Activated naive CD4-positive, alpha-beta T cell treated with anti-CD3 and anti-CD28 coated beads for 36 hours (primary cell): ENCODE data around the gene SEZ6L. TPM values are rescaled to one million over a fixed set of nuclear protein-coding genes. Genes with fewer than 3 reads are reported as not detected.

Experiments used
- CTCF ChIA-PET: fragments of 350-600 bp; sonication (Branson Sonifier 250); formaldehyde crosslinking; loops from one replicate; lab custom pipeline; 2021; ENCODE audit warnings: antibody characterized with exemption; lab: Charles Lee
- DNase-seq: peaks from one replicate; pipeline ENCODE4 v3.0.0-alpha.2; 2020
- H3K27ac Mint-ChIP-seq: one replicate; pipeline ENCODE4 v1.8.0; 2021; ENCODE audit warnings: mild to moderate bottlenecking, mixed read lengths
- H3K27me3 Mint-ChIP-seq: one replicate; pipeline ENCODE4 v1.8.0; 2021; ENCODE audit warnings: low read depth, mixed read lengths
- H3K36me3 Mint-ChIP-seq: one replicate; pipeline ENCODE4 v1.8.0; 2021; ENCODE audit warnings: low read depth, mixed read lengths
- H3K4me1 Mint-ChIP-seq: one replicate; pipeline ENCODE4 v1.8.0; 2021; ENCODE audit warnings: low read depth, mixed read lengths
- H3K4me3 Mint-ChIP-seq: one replicate; pipeline ENCODE4 v1.8.0; 2021; ENCODE audit warnings: mild to moderate bottlenecking, moderate library complexity, mixed read lengths
- H3K9me3 Mint-ChIP-seq: one replicate; pipeline ENCODE4 v1.8.0; 2021; ENCODE audit warnings: mixed read lengths
- intact Hi-C: fragments of 100-400 bp; cut with micrococcal nuclease; formaldehyde crosslinking; loops from one replicate; pipeline ENCODE4 v1.15.1; 2023
- total RNA-seq, 2 experiments: library from RNA; stranded (reverse); gene quantifications; one replicate each; pipeline ENCODE4 v1.2.3, GENCODE V29; 2021

The SEZ6L gene
- total RNA-seq, 2 experiments from 2014 or later: not detected

DNA sequence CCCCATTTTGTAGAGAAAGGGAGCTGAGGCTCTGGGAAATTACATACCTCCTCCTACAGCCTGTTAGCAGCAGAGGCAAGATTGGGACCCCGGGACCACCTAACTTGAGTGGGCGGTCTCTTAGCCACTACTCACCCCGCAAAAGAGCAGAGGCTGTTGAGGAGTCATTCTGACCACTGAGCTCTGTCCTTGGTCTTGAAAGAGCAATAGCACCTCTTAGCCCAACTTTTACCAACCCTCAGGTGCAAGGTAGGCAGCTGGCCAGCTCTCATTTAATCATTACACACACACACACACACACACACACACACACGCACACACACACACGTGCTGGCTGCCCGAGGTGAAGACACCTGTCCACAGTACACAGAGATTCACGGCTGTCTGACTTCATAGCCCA is 144.0 kb downstream of the SEZ6L start:
- Mint-ChIP-seq H3K4me1 (no peaks in the 10 kb centered on the region), H3K27ac (no peak overlapping the region), H3K9me3 (no peaks in the 10 kb centered on the region), H3K36me3 (no peaks in the 10 kb centered on the region), H3K4me3 (no peak overlapping the region), H3K27me3 (peaks cover 5% of the 10 kb centered on the region)
- DNase-seq: no peak
- CTCF ChIA-PET: interaction anchor here (0.5 to 0.6 kb wide), 2 partner anchors 18 to 51 kb away, joined by 3 to 4 read pairs; no protein-coding TSS in a partner anchor
- intact Hi-C loops: no loop called here

DNA sequence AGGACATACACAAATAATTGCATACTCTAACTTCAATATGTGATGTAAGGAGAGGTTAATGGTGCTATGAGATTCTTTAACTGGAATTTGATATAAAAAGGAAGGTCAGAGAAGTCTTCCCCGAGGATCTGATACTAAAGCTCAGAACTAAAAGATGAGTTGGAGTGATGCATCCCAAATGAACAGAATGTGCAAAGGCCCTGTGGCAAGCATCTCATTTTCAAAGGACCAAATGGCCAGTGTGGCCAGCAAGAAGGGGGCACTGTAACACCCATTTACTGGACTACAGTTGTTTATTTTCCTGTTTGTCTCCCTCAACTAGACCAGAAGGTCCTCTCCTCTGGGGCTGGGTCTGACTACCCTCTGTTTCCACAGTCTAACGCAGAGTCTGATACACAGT is 144.9 kb downstream of the SEZ6L start:
- Mint-ChIP-seq H3K9me3 (no peaks in the 10 kb centered on the region), H3K4me3 (no peak overlapping the region), H3K4me1 (no peaks in the 10 kb centered on the region), H3K27ac (no peak overlapping the region), H3K36me3 (no peaks in the 10 kb centered on the region), H3K27me3 (peaks cover 5% of the 10 kb centered on the region)
- intact Hi-C loops: no loop called here
- DNase-seq: no peak
- CTCF ChIA-PET: no interaction called here

DNA sequence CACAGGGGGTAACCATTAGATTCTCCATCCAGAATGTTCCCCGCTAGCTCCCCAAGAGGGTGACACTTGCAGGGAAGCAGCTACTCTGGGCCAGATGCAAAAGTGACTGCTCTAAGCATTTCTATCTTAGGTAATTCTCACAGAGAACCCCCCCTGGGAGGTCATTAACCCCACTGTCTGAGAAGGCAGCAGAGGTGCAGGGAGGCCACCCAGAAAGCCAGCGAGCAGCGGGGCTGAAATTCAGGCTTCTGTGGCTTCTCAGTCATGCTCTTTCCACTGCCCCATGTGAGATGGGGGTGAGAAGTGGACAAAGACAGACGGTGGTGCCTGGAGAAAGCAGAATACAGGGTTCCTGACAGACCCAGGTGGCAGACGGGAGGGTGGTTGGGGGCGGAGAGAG is 145.4 kb downstream of the SEZ6L start:
- no peaks in the 10 kb centered on the region for H3K36me3 Mint-ChIP-seq
- no peak overlapping the region for H3K27ac Mint-ChIP-seq
- H3K27me3 Mint-ChIP-seq: peaks cover 5% of the 10 kb centered on the region
- intact Hi-C loops: no loop called here
- CTCF ChIA-PET: no interaction called here
- H3K4me3 Mint-ChIP-seq: no peak overlapping the region
- DNase-seq: no peak
- H3K4me1 Mint-ChIP-seq: no peaks in the 10 kb centered on the region
- H3K9me3 Mint-ChIP-seq: no peaks in the 10 kb centered on the region

DNA sequence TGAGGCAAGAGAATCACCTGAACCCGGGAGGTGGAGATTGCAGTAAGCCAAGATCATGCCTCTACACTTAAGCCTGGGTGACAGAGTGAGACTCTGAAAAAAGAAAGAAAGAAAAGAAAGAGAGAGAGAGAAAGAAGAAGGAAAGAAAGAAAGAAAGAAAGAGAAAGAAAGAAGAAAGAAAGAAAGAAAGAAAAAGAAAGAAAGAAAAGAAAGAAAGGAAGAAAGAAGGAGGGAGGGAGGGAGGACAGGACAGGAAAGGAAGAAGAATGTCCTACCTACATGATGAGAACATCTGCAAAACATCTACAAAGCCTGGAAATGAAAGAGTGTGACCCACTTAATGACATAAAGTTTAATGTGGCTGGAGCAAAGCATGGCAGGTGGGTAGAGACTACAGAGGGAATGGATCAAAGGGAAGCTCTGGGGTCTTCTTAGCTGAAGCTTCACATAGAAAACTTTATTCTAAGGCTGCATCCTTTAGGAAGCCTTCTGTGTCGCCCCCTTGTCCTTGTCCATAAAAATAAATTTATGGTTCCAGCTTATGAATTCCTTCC is 147.5 kb downstream of the SEZ6L start:
- Mint-ChIP-seq H3K27ac (no peak overlapping the region), H3K36me3 (no peaks in the 10 kb centered on the region), H3K4me1 (no peaks in the 10 kb centered on the region), H3K27me3 (peaks cover 5% of the 10 kb centered on the region), H3K9me3 (no peaks in the 10 kb centered on the region), H3K4me3 (no peak overlapping the region)
- intact Hi-C loops: no loop called here
- CTCF ChIA-PET: interaction anchor here (1.1 kb wide), 1 partner anchor 10 kb away, joined by 3 read pairs; no protein-coding TSS in a partner anchor
- DNase-seq: no peak

DNA sequence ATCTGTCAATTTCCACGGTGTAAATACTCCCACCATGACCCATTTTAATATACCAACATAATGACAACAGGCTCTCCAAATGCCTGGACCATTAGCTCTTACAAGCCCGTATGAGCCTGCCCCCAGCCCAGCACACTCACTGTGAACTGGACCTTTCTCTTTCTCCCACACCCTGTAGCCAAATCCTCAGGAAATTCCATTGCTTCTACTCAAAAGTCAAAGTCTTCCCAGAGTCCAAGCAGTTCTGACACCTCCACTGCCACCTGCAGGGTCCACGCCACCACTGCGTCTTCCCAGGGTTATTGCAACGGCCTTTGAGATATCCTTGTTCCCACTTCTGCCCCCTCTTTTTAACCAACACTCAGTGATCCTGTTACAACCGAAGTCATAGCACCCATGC is 149.7 kb downstream of the SEZ6L start:
- Mint-ChIP-seq H3K4me3 (no peak overlapping the region), H3K27me3 (peaks cover 4% of the 10 kb centered on the region), H3K4me1 (no peaks in the 10 kb centered on the region), H3K9me3 (no peaks in the 10 kb centered on the region), H3K36me3 (no peaks in the 10 kb centered on the region), H3K27ac (no peak overlapping the region)
- DNase-seq: no peak
- intact Hi-C loops: no loop called here
- CTCF ChIA-PET: interaction anchor here (2.2 kb wide), 1 partner anchor 11 kb away, joined by 7 read pairs; no protein-coding TSS in a partner anchor

DNA sequence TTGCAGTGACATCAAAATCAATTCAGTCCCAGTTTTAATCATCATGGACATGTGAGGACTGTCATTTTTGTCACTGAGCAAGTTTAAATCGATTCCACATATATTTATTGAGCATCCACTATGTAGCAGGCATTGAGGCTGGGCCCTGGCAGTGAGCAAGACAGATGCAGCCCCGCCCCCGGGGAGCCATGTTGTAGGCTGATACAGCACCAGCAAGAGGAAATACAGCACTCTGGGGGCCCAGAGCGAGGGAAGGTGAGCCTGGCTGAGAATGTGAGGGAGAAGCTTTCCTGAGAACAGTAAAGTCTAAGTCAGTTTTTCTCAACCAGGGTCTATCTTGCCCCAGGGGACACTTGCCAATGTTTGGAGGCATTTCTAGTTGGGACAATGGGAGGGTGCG is 151.2 kb downstream of the SEZ6L start:
- Mint-ChIP-seq H3K9me3 (no peaks in the 10 kb centered on the region), H3K36me3 (no peaks in the 10 kb centered on the region), H3K4me1 (no peaks in the 10 kb centered on the region), H3K27me3 (peaks cover 6% of the 10 kb centered on the region), H3K4me3 (no peak overlapping the region), H3K27ac (no peak overlapping the region)
- DNase-seq: no peak
- intact Hi-C loops: no loop called here
- CTCF ChIA-PET: no interaction called here

DNA sequence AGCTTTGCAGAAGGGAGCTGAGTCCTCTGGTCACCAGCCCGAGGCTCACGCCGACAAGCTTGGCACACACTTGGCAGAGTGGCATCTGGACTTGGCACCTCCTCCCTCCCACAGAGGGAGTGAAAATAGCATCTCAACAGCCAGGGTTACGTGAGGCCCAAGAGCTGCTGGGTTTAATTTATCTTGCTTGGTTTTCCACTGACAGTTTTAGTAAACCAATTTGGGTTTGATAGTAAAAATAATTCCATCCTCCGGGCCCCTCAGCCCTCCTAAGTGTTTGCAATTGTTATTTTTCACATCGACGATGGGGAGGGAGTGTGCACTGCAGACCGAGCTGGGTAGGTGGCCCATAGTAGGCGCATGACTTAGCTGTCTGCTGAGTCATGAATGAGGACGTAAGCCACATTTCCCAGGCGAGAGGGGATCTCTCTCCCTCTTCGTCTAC is 152.2 kb downstream of the SEZ6L start:
- H3K36me3 Mint-ChIP-seq: no peaks in the 10 kb centered on the region
- H3K4me3 Mint-ChIP-seq: no peak overlapping the region
- no peaks in the 10 kb centered on the region for H3K9me3 Mint-ChIP-seq
- DNase-seq: no peak
- H3K27ac Mint-ChIP-seq: no peak overlapping the region
- CTCF ChIA-PET: interaction anchor here (1.8 kb wide), 1 partner anchor 10 kb away, joined by 8 read pairs; no protein-coding TSS in a partner anchor
- H3K4me1 Mint-ChIP-seq: no peaks in the 10 kb centered on the region
- intact Hi-C loops: no loop called here
- H3K27me3 Mint-ChIP-seq: peaks cover 6% of the 10 kb centered on the region

DNA sequence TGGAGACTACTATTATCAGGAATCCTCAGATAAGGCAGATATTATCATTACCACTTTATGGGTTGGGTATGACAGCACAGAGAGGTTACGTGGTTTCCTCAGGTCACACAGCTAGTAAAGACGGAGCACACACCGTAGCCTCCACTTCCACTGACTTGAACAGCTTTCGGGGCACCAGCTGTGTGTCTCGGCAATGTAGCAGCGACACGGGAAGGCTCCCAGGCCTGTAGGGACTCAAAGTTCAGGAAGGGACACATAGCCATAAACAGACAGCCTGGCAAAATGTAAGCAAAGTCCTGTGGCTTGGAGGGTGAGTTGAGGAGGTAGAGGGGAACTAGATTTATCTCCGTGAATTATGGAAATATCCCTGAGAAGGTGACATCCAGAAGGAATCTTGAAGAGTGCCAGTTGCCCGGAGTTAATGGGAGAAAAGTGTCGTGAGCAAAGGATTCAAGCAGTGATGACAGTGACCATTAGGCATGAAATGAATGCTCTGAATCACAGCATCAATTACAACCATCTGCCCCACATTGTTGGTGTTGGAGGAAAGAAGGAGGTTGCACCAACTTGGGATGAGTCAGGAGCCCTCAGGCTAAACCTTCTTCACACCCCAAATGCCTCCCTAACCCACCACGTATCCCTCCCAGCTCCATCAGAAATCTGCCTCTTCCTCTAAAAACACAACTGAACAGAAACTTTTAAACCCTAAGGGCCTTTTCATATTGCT is 153.1 kb downstream of the SEZ6L start:
- H3K27ac Mint-ChIP-seq: no peak overlapping the region
- no peak for DNase-seq
- no peak overlapping the region for H3K4me3 Mint-ChIP-seq
- intact Hi-C loops: no loop called here
- H3K4me1 Mint-ChIP-seq: no peaks in the 10 kb centered on the region
- H3K9me3 Mint-ChIP-seq: no peaks in the 10 kb centered on the region
- H3K36me3 Mint-ChIP-seq: no peaks in the 10 kb centered on the region
- CTCF ChIA-PET: interaction anchor here (1.8 kb wide), 1 partner anchor 9 kb away, joined by 8 read pairs; no protein-coding TSS in a partner anchor
- H3K27me3 Mint-ChIP-seq: peaks cover 6% of the 10 kb centered on the region

DNA sequence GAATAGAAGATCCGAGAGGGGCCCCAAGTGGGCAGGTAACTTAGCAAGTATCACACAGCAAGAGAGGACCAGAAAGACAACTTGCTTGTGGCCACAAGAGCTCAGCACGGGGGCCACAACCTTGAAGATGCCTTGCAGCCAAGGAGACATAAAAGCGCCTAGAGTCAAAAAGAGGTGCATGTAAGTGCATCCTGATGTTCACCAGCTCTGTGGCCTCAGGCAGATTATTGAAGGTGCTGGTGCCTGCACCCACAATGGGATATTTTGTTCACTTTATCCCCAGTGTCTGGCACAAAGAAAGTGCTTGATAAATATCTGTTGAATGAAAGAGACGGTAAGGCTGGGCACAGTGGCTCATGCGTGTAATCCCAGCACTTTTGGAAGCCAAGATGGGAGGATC is 153.8 kb downstream of the SEZ6L start:
- CTCF ChIA-PET: interaction anchor here (1.8 kb wide), 1 partner anchor 8 kb away, joined by 8 read pairs; no protein-coding TSS in a partner anchor
- H3K27ac Mint-ChIP-seq: no peak overlapping the region
- H3K9me3 Mint-ChIP-seq: no peaks in the 10 kb centered on the region
- no peaks in the 10 kb centered on the region for H3K4me1 Mint-ChIP-seq
- H3K4me3 Mint-ChIP-seq: no peak overlapping the region
- H3K36me3 Mint-ChIP-seq: no peaks in the 10 kb centered on the region
- intact Hi-C loops: no loop called here
- H3K27me3 Mint-ChIP-seq: peaks cover 6% of the 10 kb centered on the region
- DNase-seq: no peak

DNA sequence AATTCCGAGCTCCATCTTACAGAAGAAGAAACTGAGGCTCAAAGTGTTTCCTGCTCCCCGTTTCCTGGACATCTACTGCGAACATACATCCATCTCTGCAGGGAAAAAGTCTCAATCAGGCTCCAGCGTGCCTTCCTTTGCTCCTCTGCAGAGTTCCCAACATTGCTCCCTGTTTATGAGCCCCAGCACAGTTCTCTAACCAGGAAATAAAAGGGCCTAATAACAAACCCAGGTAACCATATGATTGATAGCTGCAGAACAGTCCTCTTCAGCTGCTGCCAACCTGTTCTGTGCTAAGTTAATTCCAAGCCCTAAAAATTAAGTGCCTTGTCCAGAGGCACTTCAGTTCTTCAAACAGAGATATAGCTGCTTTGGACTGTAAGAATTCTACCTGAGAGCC is 154.9 kb downstream of the SEZ6L start:
- Mint-ChIP-seq H3K36me3 (no peaks in the 10 kb centered on the region), H3K4me3 (no peak overlapping the region), H3K27ac (no peak overlapping the region), H3K9me3 (no peaks in the 10 kb centered on the region), H3K4me1 (no peaks in the 10 kb centered on the region), H3K27me3 (peaks cover 2% of the 10 kb centered on the region)
- CTCF ChIA-PET: interaction anchor here (0.8 to 1.5 kb wide), 2 partner anchors 12 to 43 kb away, joined by 3 to 7 read pairs; no protein-coding TSS in a partner anchor
- intact Hi-C loops: no loop called here
- DNase-seq: no peak

DNA sequence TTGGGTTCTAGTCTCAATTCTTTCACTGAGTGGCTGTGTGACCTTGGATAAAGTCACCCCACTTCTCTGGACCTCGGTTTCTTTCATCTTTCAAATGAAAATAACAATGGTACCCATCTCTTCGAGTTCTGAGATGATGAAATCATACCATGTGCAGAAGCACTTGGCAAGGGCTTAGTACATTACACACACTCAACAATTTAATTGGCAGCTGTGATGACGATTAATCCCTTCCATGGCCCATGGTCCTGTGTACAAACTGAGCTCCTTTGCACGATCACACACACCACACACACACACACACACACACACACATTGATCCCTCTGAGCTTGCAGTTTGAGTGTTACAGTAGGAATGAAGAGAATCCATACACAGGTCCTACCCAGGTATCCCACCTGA is 156.4 kb downstream of the SEZ6L start:
- no peak overlapping the region for H3K27ac Mint-ChIP-seq
- intact Hi-C loops: no loop called here
- H3K4me1 Mint-ChIP-seq: no peaks in the 10 kb centered on the region
- CTCF ChIA-PET: interaction anchor here (0.9 to 1.5 kb wide), 4 partner anchors 9 to 154 kb away, joined by 3 to 7 read pairs (median 4); no protein-coding TSS in a partner anchor
- H3K27me3 Mint-ChIP-seq: peaks cover 2% of the 10 kb centered on the region
- DNase-seq: no peak
- H3K9me3 Mint-ChIP-seq: no peaks in the 10 kb centered on the region
- H3K36me3 Mint-ChIP-seq: no peaks in the 10 kb centered on the region
- H3K4me3 Mint-ChIP-seq: no peak overlapping the region

DNA sequence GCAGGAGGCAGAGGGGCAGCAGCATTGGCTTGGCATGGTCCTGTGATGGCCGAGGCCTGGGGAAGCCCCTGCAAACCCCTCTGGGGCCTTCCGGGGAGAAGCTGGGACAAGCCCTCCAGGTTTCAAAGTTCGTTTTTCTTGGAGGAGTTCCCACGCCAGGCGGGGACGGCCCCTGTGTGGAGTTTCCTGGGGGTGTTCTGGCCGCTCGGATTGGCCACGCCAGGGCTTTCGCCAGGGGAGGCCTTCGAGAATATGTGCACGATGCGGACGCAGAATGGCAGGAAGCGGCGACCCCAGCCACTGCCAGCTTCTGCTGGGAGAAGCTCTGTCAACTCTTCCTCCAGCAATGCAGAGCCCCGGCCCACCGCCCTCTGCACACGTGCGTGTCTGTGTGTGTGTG is 157.5 kb downstream of the SEZ6L start:
- Mint-ChIP-seq H3K4me1 (no peaks in the 10 kb centered on the region), H3K27me3 (peaks cover 7% of the 10 kb centered on the region), H3K4me3 (no peak overlapping the region), H3K9me3 (no peaks in the 10 kb centered on the region), H3K27ac (no peak overlapping the region), H3K36me3 (no peaks in the 10 kb centered on the region)
- intact Hi-C loops: no loop called here
- no peak for DNase-seq
- CTCF ChIA-PET: interaction anchor here (0.5 kb wide), 1 partner anchor 94 kb away, joined by 3 read pairs; no protein-coding TSS in a partner anchor
